HepG2 (cell line): Measurements from ENCODE around the gene CDC42EP4. TPM values are rescaled to one million over a fixed set of nuclear protein-coding genes. Genes with fewer than 3 reads are reported as not detected.
A peak's percentile ranks its signal among the peaks of the same experiment; 100 is the strongest.

Experiments
- ARID4A ChIP-seq: sonication (generic); formaldehyde crosslinking; IDR thresholded peaks from 2 replicates; pipeline ENCODE4 v1.5.0; 2020; ENCODE audit warnings: mild to moderate bottlenecking, missing genetic modification reagents, borderline replicate concordance
- ASH2L ChIP-seq: fragments of 300-600, 200-600 bp; sonication (generic); IDR thresholded peaks from 2 replicates; pipeline ENCODE4 v1.7.0; 2017; ENCODE audit warnings: low read depth, mild to moderate bottlenecking, moderate library complexity, mixed read lengths, low read length; ENCODE audit not compliant: insufficient read length
- CAMTA2 ChIP-seq: sonication (generic); formaldehyde crosslinking; IDR thresholded peaks from 2 replicates; pipeline ENCODE4 v1.4.0; 2020; ENCODE audit warnings: mild to moderate bottlenecking, missing genetic modification reagents, borderline replicate concordance
- CREM ChIP-seq, 2 experiments: sonication (generic) in 1 of 2; formaldehyde crosslinking in 1 of 2; IDR thresholded peaks; 2 replicates each; pipeline versions ENCODE4 v1.4.0 to v1.6.1; 2016 to 2020; ENCODE audit warnings: antibody characterized with exemption in 1 of 2, mild to moderate bottlenecking in 1 of 2, missing genetic modification reagents in 1 of 2
- FOXP4 ChIP-seq: sonication (generic); formaldehyde crosslinking; IDR thresholded peaks from 2 replicates; pipeline ENCODE4 v1.4.0; 2020; ENCODE audit warnings: missing genetic modification reagents
- HBP1 ChIP-seq: IDR thresholded peaks from 2 replicates; pipeline ENCODE4 v1.6.1; 2016; ENCODE audit warnings: low read depth, control low read depth
- MXI1 ChIP-seq: IDR thresholded peaks from 3 replicates; pipeline ENCODE4 v1.6.1; 2012; ENCODE audit warnings: low read depth, low read length, inconsistent platforms, borderline replicate concordance
- RARG ChIP-seq: sonication (generic); formaldehyde crosslinking; IDR thresholded peaks from 2 replicates; pipeline ENCODE4 v1.4.0; 2020; ENCODE audit warnings: low read depth, mild to moderate bottlenecking, missing genetic modification reagents
- SIN3A ChIP-seq: IDR thresholded peaks from 2 replicates; pipeline ENCODE4 v1.6.1; 2011; ENCODE audit warnings: low read depth, mild to moderate bottlenecking, control low read depth, low read length, borderline replicate concordance
- TAF1 ChIP-seq: sonication (generic); formaldehyde crosslinking; IDR thresholded peaks from 2 replicates; pipeline ENCODE4 v1.4.0; 2020; ENCODE audit warnings: missing genetic modification reagents
- TRAFD1 ChIP-seq: sonication (generic); formaldehyde crosslinking; IDR thresholded peaks from 2 replicates; pipeline ENCODE4 v1.5.1; 2020; ENCODE audit warnings: missing genetic modification reagents, mild to moderate bottlenecking, borderline replicate concordance
- TRIM24 ChIP-seq: sonication (generic); formaldehyde crosslinking; IDR thresholded peaks from 2 replicates; pipeline ENCODE4 v1.8.0; 2022; ENCODE audit warnings: mild to moderate bottlenecking, missing genetic modification reagents
- ZBTB10 ChIP-seq: sonication (generic); formaldehyde crosslinking; IDR thresholded peaks from 2 replicates; pipeline ENCODE4 v1.4.0; 2020; ENCODE audit warnings: missing genetic modification reagents, borderline replicate concordance
- ZMYM4 ChIP-seq: sonication (generic); formaldehyde crosslinking; IDR thresholded peaks from 2 replicates; pipeline ENCODE4 v1.8.1; 2023; ENCODE audit warnings: mild to moderate bottlenecking, missing genetic modification reagents
- polyA plus RNA-seq, 8 experiments: library from polyadenylated mRNA; depleted of rRNA in 3 of 8; stranded (reverse) in 7 of 8; unstranded in 1 of 8; fragments of >200 nt; fragmentation: Illumina TruSeq in 4 of 8; extraction: Trizol in 4 of 8; gene quantifications; 2 replicates each; pipeline versions ENCODE4 v1.2.1 to v1.2.3, GENCODE V29; 2011 to 2016; ENCODE audit warnings: low read depth in 4 of 8, missing spikeins in 1 of 8, mixed read lengths in 1 of 8; ENCODE audit not compliant: insufficient read depth in 1 of 8
- total RNA-seq, 5 experiments: library from RNA; depleted of rRNA; stranded (reverse); fragments of >200 nt; fragmentation: Illumina TruSeq; extraction: Trizol; gene quantifications; 2 replicates each; pipeline ENCODE4 v1.2.3, GENCODE V29; 2016; ENCODE audit warnings: low read depth in 1 of 5

The CDC42EP4 gene
- total and polyA plus RNA-seq, 2 of the 13 experiments (the other 11 are each of a cell fraction or from before 2014, with no cell fraction given), result 19.0 to 54.0 TPM

GRCh38 chr17:73309727-73310596 is 1.8 kb downstream of the CDC42EP4 start (continued):
- TF ChIP-seq ZMYM4 (CRISPR knock-in tag), result no peak
- TF ChIP-seq HBP1 (CRISPR knock-in tag), result no peak
- peak; percentile 73; the same call in 1 of the 2 replicates for TF ChIP-seq RARG (CRISPR knock-in tag)
- 0 out of 2 replicates have a peak, but pooled peaks have one; percentile 21 for TF ChIP-seq TAF1 (CRISPR knock-in tag)
- 0 out of 2 replicates have a peak, but pooled peaks have one; percentile 4 for TF ChIP-seq ARID4A (CRISPR knock-in tag)
- TF ChIP-seq ZBTB10, result no peak; the same call in 1 of the 2 replicates
- TF ChIP-seq ASH2L, result no peak
- no peak for TF ChIP-seq CAMTA2
- no peak for TF ChIP-seq FOXP4 (CRISPR knock-in tag)
- TF ChIP-seq TRIM24 (CRISPR knock-in tag), result no peak
- TF ChIP-seq TRAFD1, result peak; percentile 27; the same call in 1 of the 2 replicates
- 0 out of 3 replicates have a peak, but pooled peaks have one; percentile 1 for TF ChIP-seq MXI1
- TF ChIP-seq SIN3A, result no peak
- no peak for TF ChIP-seq CREM (IDR thresholded peaks at IDR 0.05)
- TF ChIP-seq CREM (CRISPR knock-in tag; IDR thresholded peaks at IDR 0.05), result no peak
